ENCODE results near the gene ZNF665. TPM values are rescaled to one million over a fixed set of nuclear protein-coding genes. Genes with fewer than 3 reads are reported as not detected.

The ZNF665 gene
- total RNA-seq, 2 donors from 2014 or later, result 7.6 to 8.6 TPM

GRCh38 chr19:53132141-53132991 is 60.8 kb downstream of the ZNF665 start, which contains the start of gene ZNF415:
TSS of gene ZNF415 (minus strand) at chr19:53132910. CDS start at chr19:53122676, 10,234 bp downstream.
- WGBS, 2 experiments (ENCODE audit: insufficient coverage in 1 of 2, insufficient read length in 1 of 2), result 7 to 11% methylated on average over 12 to 51 of the region's 51 CpGs
- DNase-seq, result peak; percentile 95
- H3K27ac Mint-ChIP-seq, result peak within 1 kb of the TSS; percentile 83
- H3K9ac ChIP-seq (ENCODE audit: extremely low read depth, low read length, poor library complexity, severe bottlenecking), result peak within 1 kb of the TSS; percentile 49
- H3K4me1 ChIP-seq (ENCODE audit: control insufficient read depth, insufficient read depth, low read length), result no peaks in the 10 kb centered on the region
- no peaks in the 10 kb centered on the region for H3K27me3 ChIP-seq (ENCODE audit: control insufficient read depth, insufficient read depth, low read length, poor library complexity, severe bottlenecking)
- H3K27ac ChIP-seq (ENCODE audit: low read depth, low read length), result no peak within 1 kb of the TSS
- H3K4me3 Mint-ChIP-seq, result peak within 1 kb of the TSS; percentile 76
- H3K9me3 Mint-ChIP-seq, result peaks cover 11% of the 10 kb centered on the region
- peaks cover 22% of the 10 kb centered on the region for H3K4me1 Mint-ChIP-seq
- H3K27me3 Mint-ChIP-seq (ENCODE audit: insufficient read depth), result peaks cover 14% of the 10 kb centered on the region
- H3K36me3 ChIP-seq (ENCODE audit: control insufficient read depth, insufficient read depth, low read length), result no peaks in the 10 kb centered on the region
- no peak for TF ChIP-seq CTCF (conservative IDR thresholded peaks at IDR 0.05)
- H3K4me3 ChIP-seq (ENCODE audit: low read length), result peak within 1 kb of the TSS; percentile 89
- H3K9me3 ChIP-seq (ENCODE audit: control insufficient read depth, low read length), result peaks cover 6% of the 10 kb centered on the region
- H3K36me3 Mint-ChIP-seq (ENCODE audit: low read depth), result peaks cover 12% of the 10 kb centered on the region

GRCh38 chr19:53131727-53132126 is 61.4 kb downstream of the ZNF665 start:
- peaks cover 4% of the 10 kb centered on the region for H3K9me3 Mint-ChIP-seq
- TF ChIP-seq CTCF (conservative IDR thresholded peaks at IDR 0.05), result no peak
- Histone ChIP-seq H3K9ac (ENCODE audit: extremely low read depth, low read length, poor library complexity, severe bottlenecking) (no peak overlapping the region), H3K36me3 (ENCODE audit: control insufficient read depth, insufficient read depth, low read length) (no peaks in the 10 kb centered on the region), H3K27me3 (ENCODE audit: control insufficient read depth, insufficient read depth, low read length, poor library complexity, severe bottlenecking) (no peaks in the 10 kb centered on the region), H3K27ac (ENCODE audit: low read depth, low read length) (no peak overlapping the region), H3K4me1 (ENCODE audit: control insufficient read depth, insufficient read depth, low read length) (no peaks in the 10 kb centered on the region), H3K9me3 (ENCODE audit: control insufficient read depth, low read length) (peaks cover 6% of the 10 kb centered on the region), H3K4me3 (ENCODE audit: low read length) (peak overlapping the region; percentile 89)
- DNase-seq, result no peak
- 78 to 86% methylated on average over 5 to 6 of the region's 6 CpGs for WGBS, 2 experiments (ENCODE audit: insufficient coverage in 1 of 2, insufficient read length in 1 of 2)
- peak overlapping the region; percentile 83 for H3K27ac Mint-ChIP-seq
- peak overlapping the region; percentile 76 for H3K4me3 Mint-ChIP-seq
- H3K4me1 Mint-ChIP-seq, result peaks cover 26% of the 10 kb centered on the region
- H3K27me3 Mint-ChIP-seq (ENCODE audit: insufficient read depth), result peaks cover 14% of the 10 kb centered on the region
- peaks cover 11% of the 10 kb centered on the region for H3K36me3 Mint-ChIP-seq (ENCODE audit: low read depth)

GRCh38 chr19:53131085-53131590 is 62.0 kb downstream of the ZNF665 start:
- Histone ChIP-seq H3K4me3 (ENCODE audit: low read length) (peak overlapping the region; percentile 89), H3K9me3 (ENCODE audit: control insufficient read depth, low read length) (peaks cover 6% of the 10 kb centered on the region), H3K4me1 (ENCODE audit: control insufficient read depth, insufficient read depth, low read length) (no peaks in the 10 kb centered on the region), H3K9ac (ENCODE audit: extremely low read depth, low read length, poor library complexity, severe bottlenecking) (no peak overlapping the region), H3K27ac (ENCODE audit: low read depth, low read length) (no peak overlapping the region), H3K27me3 (ENCODE audit: control insufficient read depth, insufficient read depth, low read length, poor library complexity, severe bottlenecking) (no peaks in the 10 kb centered on the region), H3K36me3 (ENCODE audit: control insufficient read depth, insufficient read depth, low read length) (no peaks in the 10 kb centered on the region)
- peaks cover 14% of the 10 kb centered on the region for H3K27me3 Mint-ChIP-seq (ENCODE audit: insufficient read depth)
- peaks cover 3% of the 10 kb centered on the region for H3K9me3 Mint-ChIP-seq
- H3K4me3 Mint-ChIP-seq, result peak overlapping the region; percentile 76
- peaks cover 28% of the 10 kb centered on the region for H3K4me1 Mint-ChIP-seq
- H3K36me3 Mint-ChIP-seq (ENCODE audit: low read depth), result peaks cover 11% of the 10 kb centered on the region
- DNase-seq, result no peak
- no peak for TF ChIP-seq CTCF (conservative IDR thresholded peaks at IDR 0.05)
- 95 to 96% methylated on average over 3 of the region's 4 CpGs for WGBS, 2 experiments (ENCODE audit: insufficient coverage in 1 of 2, insufficient read length in 1 of 2)
- H3K27ac Mint-ChIP-seq, result no peak overlapping the region
